A673 (cell line): Measurements from ENCODE around the gene ABCA12.

Experiments used
- EZH2 ChIP-seq: fragments of 200-600 bp; sonication (generic); IDR thresholded peaks from 2 replicates; pipeline ENCODE4 v1.6.1; 2017; ENCODE audit warnings: borderline replicate concordance, low read depth, mild to moderate bottlenecking, mixed read lengths, antibody characterized with exemption, low read length; ENCODE audit not compliant: poor library complexity, severe bottlenecking
- TF ChIP-seq, protein P1 (sequence below): fragments of 300-800, 200-600 bp; sonication (generic); conservative IDR thresholded peaks from 2 replicates; pipeline ENCODE4 v1.5.1; 2017; ENCODE audit warnings: low read depth, mild to moderate bottlenecking, antibody characterized with exemption, low read length, moderate library complexity, mixed read lengths

DNA sequence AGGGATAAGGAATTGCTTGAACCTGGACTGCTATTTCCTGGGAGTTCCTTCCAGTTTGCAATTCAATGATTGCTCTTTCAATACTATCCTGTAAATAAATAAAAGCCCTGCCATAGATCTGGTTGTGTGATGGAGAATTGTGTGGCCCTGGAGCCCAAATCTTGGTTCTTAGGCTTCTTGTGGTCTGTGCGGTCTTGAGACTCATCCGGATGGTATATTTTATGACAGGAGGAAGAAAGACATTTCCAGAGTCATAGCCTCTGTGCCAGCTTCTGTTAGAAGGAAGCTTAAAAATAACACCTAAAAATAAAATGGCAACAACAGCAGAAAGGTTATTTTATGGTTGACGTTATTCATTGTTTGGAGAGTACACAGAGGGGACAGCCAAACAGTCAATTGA is 137.7 kb downstream of the ABCA12 start:
- TF ChIP-seq, protein P1, sequence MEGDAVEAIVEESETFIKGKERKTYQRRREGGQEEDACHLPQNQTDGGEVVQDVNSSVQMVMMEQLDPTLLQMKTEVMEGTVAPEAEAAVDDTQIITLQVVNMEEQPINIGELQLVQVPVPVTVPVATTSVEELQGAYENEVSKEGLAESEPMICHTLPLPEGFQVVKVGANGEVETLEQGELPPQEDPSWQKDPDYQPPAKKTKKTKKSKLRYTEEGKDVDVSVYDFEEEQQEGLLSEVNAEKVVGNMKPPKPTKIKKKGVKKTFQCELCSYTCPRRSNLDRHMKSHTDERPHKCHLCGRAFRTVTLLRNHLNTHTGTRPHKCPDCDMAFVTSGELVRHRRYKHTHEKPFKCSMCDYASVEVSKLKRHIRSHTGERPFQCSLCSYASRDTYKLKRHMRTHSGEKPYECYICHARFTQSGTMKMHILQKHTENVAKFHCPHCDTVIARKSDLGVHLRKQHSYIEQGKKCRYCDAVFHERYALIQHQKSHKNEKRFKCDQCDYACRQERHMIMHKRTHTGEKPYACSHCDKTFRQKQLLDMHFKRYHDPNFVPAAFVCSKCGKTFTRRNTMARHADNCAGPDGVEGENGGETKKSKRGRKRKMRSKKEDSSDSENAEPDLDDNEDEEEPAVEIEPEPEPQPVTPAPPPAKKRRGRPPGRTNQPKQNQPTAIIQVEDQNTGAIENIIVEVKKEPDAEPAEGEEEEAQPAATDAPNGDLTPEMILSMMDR, result no peak
- TF ChIP-seq EZH2, result no peak
